OCI-LY7 (cell line): ENCODE results near the gene PPIP5K2. TPM values are rescaled to one million over a fixed set of nuclear protein-coding genes. Genes with fewer than 3 reads are reported as not detected.
A peak's percentile ranks its signal among the peaks of the same experiment; 100 is the strongest.

ENCODE experiments used
- BruUV-seq: library from RNA; stranded (reverse); fragments of 400-500 nt; replicated peaks from 2 replicates; lab custom pipeline; 2021; lab: Mats Ljungman, UMichigan
- CTCF ChIA-PET: fragments of 300-600 bp; sonication (Branson Sonifier 250); formaldehyde crosslinking; loops from one replicate; lab custom pipeline; 2022; ENCODE audit warnings: antibody characterized with exemption; ENCODE audit not compliant: unreplicated experiment; lab: Charles Lee
- POLR2A ChIA-PET: fragments of 300-600 bp; sonication (Branson Sonifier 250); formaldehyde crosslinking; loops from one replicate; lab custom pipeline; 2022; ENCODE audit warnings: antibody characterized with exemption; lab: Charles Lee
- DNase-seq: peaks from one replicate; pipeline ENCODE4 v3.0.0-alpha.2; 2015; ENCODE audit warnings: low spot score
- H2AFZ ChIP-seq: fragments of 200-600 bp; sonication (generic), shearing (Covaris generic); 2 replicates; pipeline ENCODE4 v1.6.1; 2014; ENCODE audit warnings: mild to moderate bottlenecking, antibody characterized with exemption, low read length, moderate library complexity
- H3K27ac ChIP-seq: fragments of 200-600 bp; sonication (generic); 2 replicates; pipeline ENCODE4 v1.5.1; 2014; ENCODE audit warnings: mixed run types, low read depth, mild to moderate bottlenecking, moderate library complexity, low read length, inconsistent platforms; ENCODE audit not compliant: poor library complexity, severe bottlenecking
- H3K36me3 ChIP-seq: fragments of 200-600 bp; sonication (generic); 2 replicates; pipeline ENCODE4 v1.6.1; 2014; ENCODE audit warnings: mild to moderate bottlenecking, antibody characterized with exemption, low read length, moderate library complexity, mixed read lengths; ENCODE audit not compliant: insufficient read depth
- H3K4me1 ChIP-seq: fragments of 200-600 bp; sonication (generic); 2 replicates; pipeline ENCODE4 v1.5.1; 2014; ENCODE audit warnings: mild to moderate bottlenecking, low read length; ENCODE audit not compliant: insufficient read depth, poor library complexity, severe bottlenecking
- H3K4me2 ChIP-seq: fragments of 200-600 bp; sonication (generic); 2 replicates; pipeline ENCODE4 v1.6.1; 2014; ENCODE audit warnings: mild to moderate bottlenecking, low read length
- H3K4me3 ChIP-seq: fragments of 200-600 bp; sonication (generic); 2 replicates; pipeline ENCODE4 v1.5.1; 2014; ENCODE audit warnings: mild to moderate bottlenecking, low read depth, low read length; ENCODE audit not compliant: poor library complexity, severe bottlenecking
- H3K79me2 ChIP-seq: fragments of 200-600 bp; sonication (generic); 2 replicates; pipeline ENCODE4 v1.6.1; 2016; ENCODE audit warnings: low read depth, mild to moderate bottlenecking, low read length, moderate library complexity, mixed read lengths; ENCODE audit not compliant: insufficient read depth
- H3K9me2 ChIP-seq: fragments of 200-600 bp; sonication (generic); 2 replicates; pipeline ENCODE4 v1.6.1; 2016; ENCODE audit warnings: mild to moderate bottlenecking, low read length, mixed read lengths; ENCODE audit not compliant: insufficient read depth
- H3K9me3 ChIP-seq: fragments of 200-600 bp; sonication (generic); 2 replicates; pipeline ENCODE4 v1.6.1; 2014; ENCODE audit warnings: mild to moderate bottlenecking, mixed run types, low read length, mixed read lengths
- H4K20me1 ChIP-seq: fragments of 200-600 bp; sonication (generic); 2 replicates; pipeline ENCODE4 v1.6.1; 2014; ENCODE audit warnings: mild to moderate bottlenecking, antibody characterized with exemption, low read length, moderate library complexity, mixed read lengths; ENCODE audit not compliant: insufficient read depth
- EZH2phosphoT487 ChIP-seq: fragments of 200-600 bp; sonication (generic); IDR thresholded peaks from 2 replicates; pipeline ENCODE4 v1.6.1; 2018; ENCODE audit warnings: low read depth, borderline replicate concordance, mild to moderate bottlenecking, mixed run types, antibody characterized with exemption, low read length, moderate library complexity, mixed read lengths
- intact Hi-C: fragments of 100-400 bp; cut with micrococcal nuclease; formaldehyde crosslinking; loops from one replicate; pipeline ENCODE4 v1.10.0; 2022; ENCODE audit not compliant: unreplicated experiment
- total RNA-seq, 2 experiments: library from RNA; depleted of rRNA in 1 of 2; stranded (reverse); fragments of >200 nt in 1 of 2; shearing (Covaris generic) in 1 of 2; gene quantifications; 2 replicates each; pipeline ENCODE4 v1.2.3, GENCODE V29; 2014 to 2022
- TF ChIP-seq, protein P1 (sequence below): fragments of 200-600 bp; sonication (generic); conservative IDR thresholded peaks from 2 replicates; pipeline ENCODE4 v1.5.1; 2014; ENCODE audit warnings: mild to moderate bottlenecking, antibody characterized with exemption, low read length, moderate library complexity, mixed read lengths

Gene PPIP5K2
- total RNA-seq, 2 experiments from 2014 or later, result 45.5 to 80.0 TPM

DNA sequence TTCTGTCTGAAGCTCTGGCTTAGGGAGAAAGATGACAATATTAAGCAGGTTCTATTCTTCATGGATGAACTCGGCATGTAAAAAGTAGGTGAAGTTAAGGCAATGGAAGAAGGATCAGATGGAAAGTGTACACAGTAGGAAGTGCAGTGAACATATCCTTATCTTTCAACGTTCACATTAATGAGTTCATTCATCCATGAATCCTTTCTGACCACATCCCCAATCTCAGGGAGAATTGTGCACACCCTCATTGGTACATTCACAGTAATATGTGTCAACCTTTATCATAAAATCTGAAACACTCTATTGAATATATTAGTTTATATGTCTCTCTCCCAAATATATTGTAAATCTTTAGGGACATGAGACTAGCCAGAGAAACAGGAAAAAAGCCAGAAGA is 5.7 kb upstream of the PPIP5K2 start:
- Histone ChIP-seq H3K9me2 (no peaks in the 10 kb centered on the region), H4K20me1 (no peaks in the 10 kb centered on the region), H3K79me2 (peaks cover 43% of the 10 kb centered on the region), H2AFZ (no peak overlapping the region), H3K4me2 (no peak overlapping the region), H3K4me3 (no peak overlapping the region), H3K9me3 (peaks cover 9% of the 10 kb centered on the region; the same call in 1 of the 2 replicates), H3K27ac (no peak overlapping the region), H3K4me1 (peaks cover 22% of the 10 kb centered on the region), H3K36me3 (peaks cover 8% of the 10 kb centered on the region; the same call in 1 of the 2 replicates)
- no peak for DNase-seq
- no TSS peak for BruUV-seq
- intact Hi-C loops, result no loop called here
- TF ChIP-seq, protein P1, sequence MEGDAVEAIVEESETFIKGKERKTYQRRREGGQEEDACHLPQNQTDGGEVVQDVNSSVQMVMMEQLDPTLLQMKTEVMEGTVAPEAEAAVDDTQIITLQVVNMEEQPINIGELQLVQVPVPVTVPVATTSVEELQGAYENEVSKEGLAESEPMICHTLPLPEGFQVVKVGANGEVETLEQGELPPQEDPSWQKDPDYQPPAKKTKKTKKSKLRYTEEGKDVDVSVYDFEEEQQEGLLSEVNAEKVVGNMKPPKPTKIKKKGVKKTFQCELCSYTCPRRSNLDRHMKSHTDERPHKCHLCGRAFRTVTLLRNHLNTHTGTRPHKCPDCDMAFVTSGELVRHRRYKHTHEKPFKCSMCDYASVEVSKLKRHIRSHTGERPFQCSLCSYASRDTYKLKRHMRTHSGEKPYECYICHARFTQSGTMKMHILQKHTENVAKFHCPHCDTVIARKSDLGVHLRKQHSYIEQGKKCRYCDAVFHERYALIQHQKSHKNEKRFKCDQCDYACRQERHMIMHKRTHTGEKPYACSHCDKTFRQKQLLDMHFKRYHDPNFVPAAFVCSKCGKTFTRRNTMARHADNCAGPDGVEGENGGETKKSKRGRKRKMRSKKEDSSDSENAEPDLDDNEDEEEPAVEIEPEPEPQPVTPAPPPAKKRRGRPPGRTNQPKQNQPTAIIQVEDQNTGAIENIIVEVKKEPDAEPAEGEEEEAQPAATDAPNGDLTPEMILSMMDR, result no peak
- no peak for TF ChIP-seq EZH2phosphoT487
- POLR2A ChIA-PET, result no interaction called here
- CTCF ChIA-PET, result no interaction called here

DNA sequence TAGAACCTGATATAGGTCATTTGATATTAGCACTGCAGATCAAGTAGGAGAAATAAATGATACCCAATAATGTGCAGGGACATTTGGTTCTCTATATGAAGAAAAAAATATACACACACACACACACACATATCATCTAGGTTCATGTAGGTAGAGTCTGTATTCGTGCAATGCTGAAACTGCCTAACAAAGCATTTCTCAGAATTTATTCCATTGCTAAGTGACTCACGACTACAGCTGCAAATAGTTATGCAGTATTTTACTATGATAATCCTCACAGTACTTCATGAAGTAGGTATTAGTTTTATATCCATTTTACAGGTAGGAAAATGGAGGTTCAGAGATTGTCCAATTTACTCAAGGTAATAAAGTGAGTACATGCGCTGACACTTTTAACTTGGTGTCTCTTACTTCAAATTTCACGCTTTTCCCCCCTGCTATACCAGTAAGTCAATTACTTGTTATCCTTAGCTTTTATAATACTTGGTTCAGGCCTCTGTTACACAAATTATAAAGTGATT is 2.6 kb upstream of the PPIP5K2 start:
- no peak overlapping the region for H3K27ac ChIP-seq
- H3K36me3 ChIP-seq, result 0 out of 2 replicates have a peak, but pooled peaks cover 1% of the 10 kb centered on the region
- no TSS peak for BruUV-seq
- H3K9me2 ChIP-seq, result no peaks in the 10 kb centered on the region
- DNase-seq, result no peak
- H2AFZ ChIP-seq, result peak overlapping the region; percentile 92; the same call in 1 of the 2 replicates
- H3K4me2 ChIP-seq, result peak overlapping the region; percentile 87
- intact Hi-C loops, result no loop called here
- TF ChIP-seq, protein P1, result no peak
- no peak for TF ChIP-seq EZH2phosphoT487
- peaks cover 8% of the 10 kb centered on the region; the same call in 1 of the 2 replicates for H4K20me1 ChIP-seq
- peak overlapping the region; percentile 90 for H3K4me3 ChIP-seq
- peaks cover 25% of the 10 kb centered on the region for H3K4me1 ChIP-seq
- H3K79me2 ChIP-seq, result peaks cover 65% of the 10 kb centered on the region
- no peaks in the 10 kb centered on the region for H3K9me3 ChIP-seq
- POLR2A ChIA-PET, result no interaction called here
- CTCF ChIA-PET, result no interaction called here
